HL-60/S4 treated with phorbol 12-myristate 13-acetate at 8.2 ng/mL for 4 days and 3 days (cell line): ENCODE data around the gene MED22.
"Not testable (repeated sequence)": the region's sequence is repeated elsewhere in the genome, so short reads cannot be mapped to it uniquely, and the experiment has no call there.

Experiments
- in situ Hi-C: fragments of 300-500 bp; cut with MboI; formaldehyde crosslinking; loops from 2 replicates; pipeline ENCODE4 v1.15.0; 2022; ENCODE audit warnings: low sequenced_read_pairs

Gene MED22

DNA sequence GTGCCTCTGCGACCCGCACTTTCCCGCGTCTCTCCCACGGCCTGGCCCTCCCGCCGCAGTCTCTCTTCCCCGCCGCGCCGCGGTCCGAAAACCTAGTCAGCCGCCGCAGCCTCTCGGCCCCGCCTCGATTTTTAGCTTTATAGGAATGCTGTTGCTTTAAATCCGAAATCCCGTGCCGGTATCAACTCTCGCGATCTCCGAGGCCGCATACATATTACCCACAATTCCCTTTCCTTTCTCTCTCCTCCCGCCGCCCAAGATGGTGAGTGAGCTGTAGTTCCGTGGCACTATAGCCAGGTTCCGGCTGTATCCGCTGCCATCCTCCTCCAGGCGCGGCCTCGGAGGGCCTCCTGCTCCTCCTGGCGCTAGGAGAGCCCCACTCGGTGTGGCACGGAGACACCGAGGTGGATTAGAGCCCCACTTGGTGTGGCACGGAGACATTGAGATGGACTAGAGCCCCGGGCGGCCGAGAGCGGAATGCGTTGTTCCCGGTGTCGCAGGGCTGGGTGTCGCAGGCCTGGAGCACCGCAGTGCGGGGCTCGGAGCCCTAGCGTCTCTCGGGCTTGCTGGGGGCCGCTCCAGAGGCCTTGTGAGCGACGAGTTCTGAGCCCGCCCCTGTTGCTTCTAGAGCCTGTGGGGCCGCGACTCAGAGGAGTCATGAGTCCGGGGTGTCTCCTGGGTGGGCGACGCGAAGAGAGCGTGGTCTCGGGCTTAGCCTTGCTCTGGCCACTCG is at the start of gene MED22, which contains the start of gene RPL7A:
TSS of gene MED22 (minus strand) at position 147 of the 733 bp plus-strand sequence. CDS start 1,469 bp downstream, outside the sequence.
TSS of gene RPL7A (plus strand) at position 234 of the 733 bp plus-strand sequence. CDS start at position 260, 26 bp downstream.
- in situ Hi-C loops, result no loop called here

DNA sequence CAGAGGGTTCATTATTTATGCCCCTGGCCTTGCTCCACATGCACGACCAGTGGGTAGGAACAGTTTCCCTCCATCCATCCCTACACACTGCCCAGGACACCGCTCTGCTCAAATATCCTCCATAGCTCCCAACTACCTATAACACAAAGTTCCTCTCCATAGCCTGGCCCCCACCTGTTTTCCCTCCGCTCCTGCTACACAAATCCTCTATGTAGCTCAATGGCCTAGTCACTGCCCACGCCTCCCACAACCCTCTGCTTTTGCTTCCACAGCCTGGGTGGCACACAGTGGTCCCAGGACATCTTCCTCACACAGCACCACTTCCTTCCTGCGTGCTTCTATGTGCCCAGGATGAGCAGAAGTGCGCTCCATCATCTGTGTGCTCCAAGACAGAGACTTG is 49.4 kb upstream of the MED22 start:
- in situ Hi-C loops, result no loop called here

DNA sequence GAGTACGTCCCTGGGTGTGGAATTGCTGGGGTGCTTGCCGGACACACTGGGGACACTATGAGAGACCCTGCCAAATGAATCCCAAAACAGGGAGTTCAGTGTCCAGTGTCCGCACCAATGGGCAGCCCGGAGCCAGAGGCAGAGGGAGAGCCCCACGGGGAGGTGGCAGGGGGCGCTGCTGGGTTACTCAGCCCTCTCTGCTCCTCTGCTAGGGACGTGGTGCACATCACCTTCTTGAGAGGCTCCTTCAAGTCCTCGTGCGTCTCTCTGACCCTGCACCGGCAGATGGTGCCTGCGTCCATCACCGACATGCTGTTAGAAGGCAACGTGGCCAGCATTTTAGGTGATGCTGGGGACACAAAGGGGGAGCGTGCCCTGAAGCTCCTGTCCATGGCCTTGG is 49.0 kb upstream of the MED22 start:
- in situ Hi-C loops, result no loop called here

DNA sequence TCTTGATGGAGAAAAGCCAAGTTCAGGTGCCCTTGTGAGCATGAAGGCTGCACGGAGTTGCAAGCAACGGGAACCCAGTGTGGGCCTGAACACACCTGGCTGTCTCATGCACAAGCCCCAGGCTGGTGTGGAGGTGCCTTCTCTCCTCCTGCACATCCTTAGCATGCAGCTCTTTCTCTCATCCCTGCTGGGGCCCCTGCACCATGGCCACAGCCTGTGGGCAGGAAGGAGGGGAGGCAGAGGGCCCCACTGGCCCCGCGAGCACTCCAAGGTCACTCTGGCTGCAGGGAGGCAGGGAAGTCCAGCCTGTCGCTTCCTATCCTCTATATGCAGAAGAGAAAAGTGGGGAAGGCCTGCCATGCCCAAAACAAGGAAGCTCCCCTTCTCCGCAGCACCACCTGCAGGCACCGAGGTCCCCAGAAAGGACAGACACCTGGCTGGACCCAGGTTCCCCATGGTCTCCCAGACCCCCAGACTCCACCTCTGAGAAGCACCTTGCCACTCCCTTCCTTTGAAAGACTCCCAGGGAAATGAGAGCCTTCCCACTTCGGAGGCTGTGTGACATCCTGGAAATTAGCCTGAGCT is 46.8 kb upstream of the MED22 start:
- in situ Hi-C loops, result no loop called here

DNA sequence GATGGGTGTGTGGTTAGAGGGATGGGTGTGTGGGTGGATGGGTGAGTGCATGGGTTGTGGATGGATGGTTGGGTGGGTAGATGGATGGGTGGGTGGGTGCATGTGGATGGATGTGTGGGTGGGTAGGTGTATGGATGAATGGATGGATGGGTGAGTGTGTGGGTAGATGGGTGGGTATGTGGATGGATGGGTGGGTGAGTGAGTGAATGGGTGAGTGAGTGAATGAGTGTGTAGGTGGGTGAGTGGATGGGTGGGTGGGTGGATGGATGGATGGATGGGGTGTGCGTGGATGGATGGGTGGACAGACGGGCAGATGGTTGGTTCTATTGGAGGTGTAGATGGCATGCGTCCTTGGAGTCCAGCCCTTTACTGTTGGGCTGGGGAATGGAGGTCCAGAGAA is 45.5 kb upstream of the MED22 start:
- in situ Hi-C loops, result no loop called here

DNA sequence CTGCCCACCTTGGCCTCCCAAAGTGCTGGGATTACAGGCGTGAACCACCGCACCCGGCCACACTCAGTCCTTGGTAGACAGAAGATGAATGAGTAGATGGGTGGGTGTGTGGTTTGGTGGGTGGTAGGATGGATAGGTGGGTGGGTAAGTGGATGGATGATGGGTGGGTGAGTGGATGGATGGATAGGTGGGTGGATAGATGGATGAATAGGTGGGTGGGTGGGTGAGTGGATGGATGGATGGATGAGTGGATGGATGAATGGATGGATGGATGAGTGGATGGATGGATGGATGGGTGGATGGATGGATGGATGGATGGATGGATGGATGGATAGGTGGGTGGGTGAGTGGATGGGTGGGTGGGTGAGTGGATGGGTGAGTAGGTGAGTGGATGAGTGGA is 44.4 kb upstream of the MED22 start:
- in situ Hi-C loops, result not testable (repeated sequence)

DNA sequence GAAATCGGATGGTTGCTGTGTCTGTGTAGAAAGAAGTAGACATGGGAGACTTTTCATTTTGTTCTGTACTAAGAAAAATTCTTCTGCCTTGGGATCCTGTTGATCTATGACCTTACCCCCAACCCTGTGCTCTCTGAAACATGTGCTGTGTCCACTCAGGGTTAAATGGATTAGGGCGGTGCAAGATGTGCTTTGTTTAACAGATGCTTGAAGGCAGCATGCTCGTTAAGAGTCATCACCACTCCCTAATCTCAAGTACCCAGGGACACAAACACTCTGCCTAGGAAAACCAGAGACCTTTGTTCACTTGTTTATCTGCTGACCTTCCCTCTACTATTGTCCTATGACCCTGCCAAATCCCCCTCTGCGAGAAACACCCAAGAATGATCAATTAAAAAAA is 43.5 kb upstream of the MED22 start:
- in situ Hi-C loops, result not testable (repeated sequence)

DNA sequence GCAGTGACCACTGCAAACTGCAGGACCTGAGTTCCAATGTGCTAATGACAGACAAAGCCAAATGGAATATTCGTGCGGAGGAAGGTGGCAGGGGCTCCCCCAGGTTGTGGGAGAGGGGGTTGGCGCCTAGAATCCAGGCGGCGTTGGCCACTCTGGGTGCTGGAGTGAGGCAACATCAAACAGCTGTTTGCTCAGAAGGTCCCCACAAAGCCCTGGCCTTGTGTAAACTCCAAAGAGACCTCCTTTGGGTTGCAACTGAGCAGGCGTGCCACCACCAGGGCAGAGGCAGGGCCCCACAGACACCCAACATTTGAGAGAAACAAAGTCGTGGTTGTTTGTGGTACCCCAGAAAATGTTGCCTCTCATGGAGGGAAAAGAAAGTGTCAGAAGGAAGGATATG is 42.8 kb upstream of the MED22 start:
- in situ Hi-C loops, result no loop called here

DNA sequence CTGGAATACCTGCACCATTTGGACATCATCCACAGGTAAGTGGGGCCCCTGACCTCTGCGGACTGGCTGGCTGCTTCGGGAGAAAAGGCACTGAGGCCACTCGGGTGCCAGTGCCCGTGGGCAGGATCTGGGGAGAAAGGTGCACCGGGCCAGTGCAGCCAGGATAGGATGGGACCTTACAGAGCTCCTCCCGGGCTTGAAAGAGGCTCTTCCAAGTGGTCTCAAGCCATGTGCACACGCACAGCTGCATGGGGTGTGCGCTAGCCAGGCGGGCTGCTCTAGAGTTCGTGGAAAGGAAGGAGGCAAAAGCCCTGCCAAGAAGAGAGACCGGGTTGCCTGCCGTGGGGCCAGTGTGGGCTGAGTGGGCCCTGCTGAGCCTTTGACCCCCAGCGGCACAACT is 41.6 kb upstream of the MED22 start:
- in situ Hi-C loops, result no loop called here

DNA sequence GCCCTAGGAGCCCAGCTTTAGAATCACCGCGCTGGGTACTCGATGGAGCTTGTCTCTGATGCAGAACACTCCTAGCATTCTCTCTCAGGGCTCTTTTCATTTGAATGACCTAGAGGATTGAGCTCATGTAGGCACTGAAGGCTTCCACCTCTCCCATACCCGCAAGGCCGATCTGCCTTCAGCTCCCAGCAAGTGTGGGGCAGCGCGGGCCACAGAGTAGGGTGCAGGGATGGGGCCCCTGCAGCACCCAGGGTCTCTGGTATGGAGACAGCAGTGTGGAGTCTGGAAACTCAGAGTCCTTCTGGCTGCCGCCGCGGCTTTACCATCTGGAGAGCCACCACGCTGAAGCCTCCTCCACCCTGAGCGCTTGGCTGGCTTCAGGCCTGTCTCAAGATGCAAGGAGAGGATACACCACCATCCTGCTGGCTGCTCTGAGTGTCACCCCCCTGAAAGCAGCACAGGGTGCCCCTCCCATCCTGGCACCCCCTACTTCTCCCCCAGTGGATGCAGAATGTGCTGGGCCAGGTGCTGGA is 41.2 kb upstream of the MED22 start:
- in situ Hi-C loops, result no loop called here

DNA sequence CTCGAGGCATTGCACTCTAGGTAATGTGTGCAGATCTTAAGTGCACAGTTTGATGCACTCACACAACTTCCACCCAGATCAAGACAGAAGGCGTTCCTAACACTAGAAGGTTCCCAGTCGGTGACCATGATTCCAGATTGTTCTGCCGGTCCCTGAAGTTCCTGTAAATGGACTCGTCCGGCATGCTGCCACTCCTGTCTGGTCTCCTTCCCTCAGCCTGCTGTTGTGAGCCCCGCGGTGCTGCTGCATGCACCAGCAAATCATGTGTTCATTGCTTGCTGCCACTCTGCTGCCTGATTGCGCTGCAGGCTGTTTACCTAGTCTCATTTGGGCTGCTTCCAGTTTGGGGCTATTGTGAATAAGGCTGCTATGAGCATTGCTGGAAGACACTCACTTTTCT is 39.7 kb upstream of the MED22 start:
- in situ Hi-C loops, result no loop called here

DNA sequence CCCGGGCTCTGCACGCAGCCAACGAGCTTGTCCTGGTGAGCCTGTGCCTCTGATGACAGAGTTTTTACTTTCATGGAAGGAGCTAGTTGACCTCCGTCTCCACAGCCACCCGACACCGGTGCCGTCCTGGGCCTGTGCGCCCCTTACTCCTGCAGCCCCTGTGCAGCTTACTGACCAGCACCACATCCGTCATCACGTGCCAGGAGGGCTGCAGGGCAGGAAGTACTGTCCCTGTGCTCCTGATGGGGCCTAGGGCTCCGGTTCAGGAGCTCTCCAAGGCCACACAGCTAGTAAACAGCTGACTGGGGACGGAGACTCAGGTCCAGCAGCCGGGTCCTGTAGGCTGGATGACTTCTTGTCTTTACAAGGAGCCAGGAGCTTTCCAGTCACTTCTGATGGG is 38.4 kb upstream of the MED22 start:
- in situ Hi-C loops, result no loop called here

DNA sequence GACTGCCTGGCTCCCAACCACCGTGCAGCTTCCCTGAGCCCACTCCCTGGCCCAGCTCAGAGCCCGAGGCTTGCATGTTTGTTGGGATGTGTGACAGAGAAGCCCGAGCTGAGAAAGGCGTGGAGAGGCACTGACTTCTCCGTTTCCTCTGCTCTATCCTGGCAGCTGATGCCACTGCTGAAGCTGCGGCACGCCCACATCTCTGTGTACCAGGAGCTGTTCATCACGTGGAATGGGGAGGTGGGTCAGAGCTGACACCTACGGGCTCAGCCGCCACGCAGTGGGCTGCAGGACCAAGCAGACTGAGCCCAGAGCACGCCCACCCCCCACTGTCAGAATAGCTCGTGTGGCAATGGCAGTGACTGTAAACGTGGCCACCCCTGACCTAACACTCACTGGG is 37.5 kb upstream of the MED22 start:
- in situ Hi-C loops, result no loop called here

DNA sequence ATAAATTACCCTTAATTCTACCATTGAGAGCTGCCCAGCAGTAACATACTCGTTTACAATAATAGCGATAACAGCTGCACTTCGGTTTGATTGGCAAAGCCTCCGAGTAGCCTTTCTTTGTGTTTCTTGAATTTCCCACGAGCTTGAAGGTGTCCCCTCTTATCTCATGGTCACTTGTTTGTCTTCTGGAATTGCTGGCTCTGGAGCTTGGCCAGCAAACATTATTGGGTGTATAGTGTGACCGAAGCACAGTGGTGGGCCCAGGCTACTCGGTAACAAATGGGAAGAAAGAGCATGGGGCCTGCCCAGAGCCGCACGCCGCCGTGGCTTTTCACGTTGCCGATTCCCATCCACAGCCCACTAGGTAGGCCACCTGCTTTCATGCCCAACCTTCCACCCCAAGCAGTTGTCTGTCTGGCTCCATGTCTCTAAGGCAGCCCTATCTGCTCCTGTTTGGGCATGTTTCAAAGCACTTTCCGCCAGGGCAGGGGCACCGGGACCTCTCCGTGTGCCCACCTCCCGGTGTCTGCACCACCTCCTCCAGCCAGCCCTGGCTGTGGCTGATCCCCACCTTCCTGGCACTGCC is 36.9 kb upstream of the MED22 start:
- in situ Hi-C loops, result no loop called here

DNA sequence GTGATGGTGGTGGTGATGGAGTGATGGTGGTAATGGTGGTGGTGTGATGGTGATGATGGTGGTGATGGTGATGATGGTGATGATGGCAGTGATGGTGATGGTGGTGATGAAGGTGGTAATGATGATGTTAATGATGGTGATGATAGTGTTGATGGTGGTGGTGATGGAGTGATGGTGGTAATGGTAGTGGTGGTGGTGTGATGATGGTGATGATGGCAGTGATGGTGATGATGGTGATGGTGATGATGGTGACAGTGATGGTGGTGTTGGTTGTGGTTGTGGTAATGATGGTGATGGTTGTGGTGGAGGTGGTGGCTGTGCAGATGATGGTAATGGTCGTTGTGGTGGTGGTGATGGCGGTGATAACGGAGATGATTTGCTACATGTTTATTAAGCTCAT is 35.5 kb upstream of the MED22 start:
- in situ Hi-C loops, result no loop called here

DNA sequence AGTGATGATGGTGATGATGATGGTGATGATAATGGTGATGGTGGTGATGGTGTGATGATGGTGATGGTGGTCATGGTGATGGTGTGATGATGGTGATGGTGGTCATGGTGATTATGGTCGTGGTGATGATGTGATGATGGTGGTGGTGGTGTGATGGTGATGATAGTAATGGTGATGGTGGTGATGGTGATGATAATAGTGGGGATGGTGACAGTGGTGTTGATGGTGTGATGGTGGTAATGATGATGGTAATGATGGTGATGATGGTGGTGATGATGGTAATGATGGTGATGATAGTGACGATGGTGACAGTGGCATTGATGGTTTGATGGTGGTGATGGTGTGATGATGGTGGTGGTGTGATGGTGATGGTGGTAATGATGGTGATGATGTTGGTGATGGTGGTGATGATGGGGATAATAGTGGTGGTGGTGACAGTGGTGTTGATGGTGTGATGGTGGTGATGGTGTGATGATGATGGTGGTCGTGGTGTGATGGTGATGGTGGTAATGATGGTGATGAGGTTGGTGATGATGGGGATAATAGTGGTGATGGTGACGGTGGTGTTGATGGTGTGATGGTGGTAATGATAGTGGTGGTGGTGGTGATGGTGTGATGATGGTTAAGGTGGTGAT is 34.7 kb upstream of the MED22 start:
- in situ Hi-C loops, result no loop called here

DNA sequence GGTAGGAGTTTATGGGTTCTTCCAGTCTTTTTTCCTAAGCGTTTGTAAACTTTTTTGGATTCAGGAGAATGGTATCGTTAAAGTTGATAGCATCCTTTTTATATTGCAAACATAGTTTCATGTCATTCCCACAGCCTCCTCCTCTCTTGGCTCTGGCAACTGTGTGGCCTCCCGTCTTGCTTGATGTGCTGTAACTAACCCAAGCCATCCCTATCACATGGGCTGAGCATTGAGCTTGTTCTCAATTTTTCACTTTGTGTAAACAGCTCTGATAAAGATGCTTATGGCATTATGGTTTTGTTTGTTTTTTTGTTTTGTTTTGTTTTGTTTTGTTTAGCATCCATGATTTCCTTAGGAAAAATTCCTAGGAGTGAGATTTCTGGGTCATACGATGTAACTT is 32.8 kb upstream of the MED22 start:
- in situ Hi-C loops, result no loop called here

DNA sequence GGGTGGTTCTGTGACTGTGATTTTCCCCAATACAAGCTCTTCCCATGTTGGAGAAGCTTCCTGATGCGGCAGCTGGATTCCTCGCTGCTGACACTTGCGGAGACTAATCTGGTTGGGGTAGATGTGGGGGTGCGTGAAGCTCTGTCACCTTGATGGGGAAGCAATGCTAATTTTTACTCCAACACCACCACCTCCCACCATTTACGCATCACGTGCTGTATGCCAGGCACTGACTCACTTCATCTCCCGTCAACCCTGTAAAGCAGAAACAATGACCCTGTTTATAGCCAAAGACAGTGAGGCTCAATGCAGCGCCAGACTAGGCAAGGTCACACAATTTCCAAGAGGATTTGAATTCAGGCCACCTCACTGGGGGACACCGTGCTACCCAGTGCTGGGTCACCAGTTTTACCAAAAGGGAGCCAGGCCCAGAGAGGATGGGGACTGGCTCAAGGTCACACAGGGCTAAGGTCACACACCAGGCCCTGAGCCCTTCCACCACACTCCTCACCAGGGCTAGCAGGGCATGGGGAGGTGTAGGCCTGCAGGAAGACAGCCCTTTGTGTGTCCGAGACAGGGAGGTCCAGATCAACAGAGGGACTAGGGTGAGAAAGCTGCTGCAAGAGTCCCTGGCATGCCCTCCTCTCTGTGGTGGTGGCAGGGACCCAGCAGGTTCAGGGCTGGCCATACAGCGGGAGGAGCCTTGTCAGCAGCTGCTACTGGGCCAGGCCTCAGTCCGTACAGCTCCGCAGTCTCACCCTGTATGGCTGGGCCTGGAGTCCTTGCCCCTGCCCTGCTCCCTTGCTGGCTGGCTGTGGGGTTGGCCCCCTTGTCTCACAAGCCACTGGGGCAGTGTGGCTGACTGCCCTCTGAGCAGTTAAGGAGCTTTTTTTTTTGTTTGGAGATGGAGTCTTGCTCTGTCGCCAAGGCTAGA is 31.5 kb upstream of the MED22 start:
- in situ Hi-C loops, result no loop called here

DNA sequence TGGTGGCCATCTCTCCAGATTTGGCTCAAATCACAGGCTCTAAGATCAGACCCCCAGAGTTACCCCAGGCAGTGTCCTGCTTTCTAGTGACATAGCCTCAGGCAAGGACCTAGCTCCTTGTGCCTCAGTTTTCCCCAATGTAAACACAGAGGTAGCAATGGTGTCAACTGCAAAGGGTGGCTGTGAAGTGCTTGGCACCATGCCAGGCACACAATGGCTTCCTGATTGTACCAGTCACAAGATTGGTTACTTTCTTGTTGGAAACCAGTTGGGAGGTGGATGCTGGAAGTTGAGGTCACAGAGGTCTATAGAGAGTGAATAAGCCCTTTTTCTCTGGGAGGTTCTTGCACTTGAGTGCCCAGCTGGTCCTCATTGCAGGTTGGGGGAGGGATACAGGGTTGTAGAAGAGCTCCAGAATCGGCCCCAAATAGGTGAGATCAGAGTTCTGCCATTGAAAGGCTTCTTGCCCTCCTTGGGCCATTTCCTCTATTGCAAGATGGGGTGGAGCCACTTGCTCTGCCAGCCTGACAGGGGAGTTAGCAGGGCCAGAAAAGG is 30.6 kb upstream of the MED22 start:
- in situ Hi-C loops, result no loop called here

DNA sequence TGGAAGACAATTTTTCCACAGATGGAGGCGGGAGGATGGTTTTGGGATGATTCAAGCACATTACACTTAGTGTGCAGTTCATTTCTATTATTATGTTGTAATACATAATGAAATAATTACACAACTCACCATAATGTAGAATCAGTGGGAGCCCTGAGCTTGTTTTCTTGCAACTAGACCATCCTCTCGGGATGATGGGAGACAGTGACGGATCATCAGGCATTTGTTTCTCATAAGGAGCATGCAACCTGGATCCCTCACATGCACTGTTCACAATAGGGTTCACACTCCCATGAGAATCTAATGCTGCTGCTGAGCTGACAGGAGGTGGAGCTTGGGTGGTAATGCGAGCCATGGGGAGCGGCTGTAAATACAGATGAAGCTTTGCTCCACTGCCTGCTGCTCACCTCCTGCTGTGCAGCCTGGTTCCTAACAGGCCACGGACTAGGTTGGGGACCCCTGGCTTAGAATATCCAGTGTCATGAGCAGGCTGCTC is 29.8 kb upstream of the MED22 start:
- in situ Hi-C loops, result no loop called here
